Ureter (tissue), 1 donor: ENCODE data around the gene FBLN5. TPM values are rescaled to one million over a fixed set of nuclear protein-coding genes. Genes with fewer than 3 reads are reported as not detected.
A peak's percentile ranks its signal among the peaks of the same experiment; 100 is the strongest.
"Not testable (repeated sequence)": the region's sequence is repeated elsewhere in the genome, so short reads cannot be mapped to it uniquely, and the experiment has no call there.

Experiments used
- DNase-seq: peaks from one replicate; pipeline ENCODE4 v3.0.0-alpha.2; 2020; ENCODE audit warnings: low spot score
- total RNA-seq: library from RNA; stranded (reverse); gene quantifications from one replicate; pipeline ENCODE4 v1.2.4, GENCODE V29; 2023
- donor health status: DM: yes; HTN: yes; CAD: no.

The FBLN5 gene
- total RNA-seq, 1 donor from 2014 or later, result 39.4 TPM

DNA sequence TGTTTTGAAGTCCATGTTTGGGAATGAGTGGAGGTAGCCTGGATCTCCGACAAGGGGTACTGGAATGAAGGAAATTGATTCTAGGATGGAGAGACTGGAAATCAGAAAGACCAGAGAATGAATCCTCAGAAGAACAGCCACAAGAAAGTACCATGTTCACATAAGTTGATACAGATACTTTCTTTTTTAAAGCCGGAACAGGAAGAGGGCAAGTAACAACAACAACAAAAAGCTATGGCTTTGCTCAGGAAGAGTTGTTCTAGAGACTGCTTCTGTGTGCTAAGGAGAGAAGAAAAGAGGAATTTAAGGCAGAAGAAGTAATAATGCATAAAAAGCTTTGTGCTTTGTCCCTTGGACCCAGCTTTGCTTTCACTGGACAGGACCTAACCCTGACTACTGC lies 86.4 kb downstream of the FBLN5 start:
- no peak for DNase-seq

DNA sequence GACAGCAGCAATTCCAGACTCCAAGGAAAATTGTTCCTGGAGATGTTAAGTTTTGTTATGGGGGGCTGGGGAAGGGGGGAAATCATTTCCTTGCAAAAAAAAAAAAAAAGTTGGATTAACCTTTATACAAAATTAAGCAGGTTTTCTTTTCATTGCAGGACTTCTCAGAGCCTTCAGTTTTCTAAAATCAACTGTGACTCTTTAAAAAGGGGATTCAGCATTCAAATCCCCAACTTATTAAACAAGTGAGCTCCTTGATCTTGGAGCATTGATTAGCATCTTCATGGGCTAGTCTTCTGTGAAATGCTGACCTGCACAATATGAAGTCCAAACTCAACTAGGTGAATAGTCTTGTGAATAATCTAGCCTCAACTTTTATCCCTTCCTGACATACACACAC lies 87.3 kb downstream of the FBLN5 start:
- no peak for DNase-seq

DNA sequence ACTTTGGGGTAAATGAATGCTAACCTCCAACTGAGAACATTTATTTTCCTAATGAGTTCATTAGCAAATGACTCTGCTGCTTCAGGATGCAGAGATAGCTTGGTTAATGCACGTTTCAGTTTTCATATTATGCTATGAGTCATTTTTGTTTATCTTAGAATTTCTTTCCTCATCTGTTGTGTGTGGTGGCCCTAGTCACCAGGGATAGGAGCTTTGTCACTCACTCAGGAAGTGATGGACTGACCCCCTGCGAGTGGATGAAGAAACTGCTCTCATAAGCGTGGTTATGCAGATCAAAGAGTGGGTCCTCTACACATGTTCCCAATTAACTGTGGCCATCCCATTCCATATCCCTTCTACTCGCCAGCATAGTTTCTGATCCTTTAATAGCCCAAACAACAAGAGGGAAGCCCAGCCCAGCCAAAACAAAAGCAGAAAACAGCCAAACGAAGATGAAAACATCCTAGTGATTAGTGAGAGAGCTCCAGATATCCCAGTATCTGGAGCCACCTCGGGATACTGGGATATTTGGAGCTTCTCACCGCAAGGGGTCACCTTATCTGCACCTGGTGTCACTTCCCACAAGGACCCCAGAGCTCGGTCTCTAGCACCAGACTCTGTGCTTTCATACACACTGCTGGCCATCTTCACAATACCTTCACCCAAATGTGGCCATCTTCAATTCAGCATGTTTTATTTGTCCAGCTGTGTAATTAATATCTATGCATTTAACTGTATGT lies 88.8 kb downstream of the FBLN5 start:
- DNase-seq, result peak; percentile 58

DNA sequence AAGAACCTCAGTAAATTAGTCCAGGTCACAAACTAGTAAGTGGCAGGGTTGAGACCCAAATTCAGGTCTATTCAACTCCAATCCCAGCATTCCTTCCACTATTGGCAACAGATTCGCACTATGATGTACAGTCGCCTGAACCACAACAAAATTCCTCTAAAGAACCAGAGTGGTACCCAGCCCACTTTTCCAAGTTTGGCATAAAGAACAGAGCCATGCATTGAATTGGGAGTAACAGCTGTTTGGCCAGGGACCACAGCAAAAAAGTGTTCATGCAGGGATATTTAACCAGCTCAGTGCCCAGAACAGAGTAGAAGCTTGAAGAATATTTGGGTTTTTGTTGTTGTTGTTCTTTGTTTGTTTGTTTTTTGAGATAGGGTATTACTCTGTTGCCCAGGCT lies 89.9 kb downstream of the FBLN5 start:
- DNase-seq, result no peak

DNA sequence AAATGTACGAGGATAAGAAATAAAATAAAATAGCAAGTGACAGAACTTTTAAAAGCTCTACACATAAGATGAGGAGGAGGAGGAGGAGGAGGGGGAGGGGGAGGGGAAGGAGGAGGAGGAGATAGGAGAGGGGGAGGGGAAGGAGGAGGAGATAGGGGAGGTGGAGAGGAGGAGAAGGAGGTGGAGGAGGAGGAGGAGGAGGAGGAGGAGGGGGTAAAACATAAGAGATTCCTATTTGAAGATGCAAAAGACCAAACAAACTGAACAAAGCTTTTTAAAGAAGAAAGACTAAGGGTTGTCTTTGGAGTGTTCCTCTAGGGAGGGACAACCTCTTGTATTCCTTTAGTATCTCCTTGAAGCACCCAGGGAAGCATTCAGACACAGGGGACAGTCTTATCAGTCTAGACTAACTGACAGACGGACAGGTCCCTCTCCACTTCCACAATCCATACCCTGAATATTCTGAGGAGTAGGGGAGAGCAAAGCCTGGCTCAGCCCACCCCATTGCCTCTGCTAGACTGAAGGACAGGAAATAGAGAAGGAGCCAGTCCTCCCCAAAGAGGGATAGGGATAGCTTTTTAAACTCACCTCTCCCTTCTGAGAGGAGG lies 93.1 kb downstream of the FBLN5 start:
- no peak for DNase-seq

DNA sequence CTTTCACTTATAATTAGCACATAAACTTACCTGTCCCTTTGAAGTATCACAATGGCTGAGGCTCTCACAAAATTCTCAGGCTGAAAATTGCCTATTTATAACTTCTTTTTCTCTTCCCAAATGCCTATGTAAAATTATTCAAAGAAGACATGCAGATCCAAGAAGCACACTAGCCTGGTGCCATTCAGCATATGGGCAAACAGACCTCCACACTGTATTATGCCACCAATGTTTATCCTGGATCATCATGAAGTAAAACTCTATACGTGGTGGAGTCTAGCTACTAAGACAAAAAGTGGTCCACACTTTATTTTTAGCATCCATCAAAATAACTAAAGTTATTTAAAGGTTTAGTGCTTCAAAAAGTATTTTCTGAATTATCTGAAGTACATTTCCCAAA lies 95.9 kb downstream of the FBLN5 start:
- DNase-seq, result no peak

DNA sequence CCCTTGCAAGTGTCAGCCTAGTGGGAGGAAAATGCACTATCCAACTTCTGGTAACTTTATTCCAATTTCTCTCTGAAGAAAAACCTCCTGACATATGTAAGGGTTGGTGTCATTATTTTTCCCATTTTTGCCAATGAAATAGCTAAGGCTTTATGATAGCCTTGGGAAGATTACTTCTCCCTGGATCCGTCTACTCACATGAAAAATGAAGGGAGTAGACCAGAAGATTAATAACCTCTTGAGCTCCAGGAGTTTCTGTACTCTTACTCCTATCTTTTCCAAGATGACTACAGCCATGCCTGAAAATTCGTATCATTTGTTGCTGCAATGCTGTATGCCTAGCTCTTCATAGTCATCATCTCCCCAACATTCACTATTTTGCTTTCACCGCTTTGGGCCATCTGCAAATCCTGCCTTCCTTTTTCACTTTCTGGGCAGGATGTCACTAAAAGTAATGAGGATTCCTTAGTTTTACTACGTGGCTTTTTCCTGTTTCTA lies 98.9 kb downstream of the FBLN5 start:
- no peak for DNase-seq

DNA sequence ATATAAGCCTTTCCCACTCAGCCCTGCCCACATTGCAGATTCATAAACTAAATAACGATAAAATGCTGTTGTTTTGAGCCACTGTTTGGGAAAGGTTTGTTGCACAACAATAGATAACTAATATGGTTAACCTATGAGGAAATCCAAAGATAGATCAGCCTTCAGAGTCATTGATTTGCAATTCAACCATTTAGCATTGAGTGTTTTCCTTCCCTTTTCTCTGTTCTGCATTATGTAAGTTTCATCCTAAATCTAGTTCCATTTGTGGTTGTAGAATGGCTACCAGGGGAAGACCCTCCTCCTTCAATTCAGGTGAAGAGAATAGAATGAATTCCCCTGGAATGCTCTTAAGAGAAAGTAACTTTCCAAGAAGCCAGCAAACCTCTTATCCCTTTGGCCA lies 99.8 kb downstream of the FBLN5 start:
- DNase-seq, result no peak

DNA sequence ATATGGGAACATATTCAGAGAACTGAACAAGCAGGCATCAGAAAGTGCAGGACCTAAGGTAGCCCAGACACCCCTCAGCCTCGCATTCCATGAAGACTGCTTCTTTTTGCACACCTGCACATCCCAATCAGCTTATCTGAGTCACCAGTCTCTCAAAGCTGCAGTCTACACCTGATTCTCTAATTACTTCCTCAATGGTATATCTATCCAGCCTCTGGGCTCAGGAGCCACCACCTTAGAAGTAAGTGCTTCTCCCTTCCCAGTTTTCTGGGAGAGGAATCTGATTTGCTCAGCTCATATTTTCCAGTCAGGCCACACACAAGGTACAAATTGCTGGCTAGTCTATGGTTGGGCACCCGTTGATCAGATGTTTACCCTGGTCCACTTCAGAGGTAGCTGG lies 101.8 kb downstream of the FBLN5 start:
- DNase-seq, result no peak

DNA sequence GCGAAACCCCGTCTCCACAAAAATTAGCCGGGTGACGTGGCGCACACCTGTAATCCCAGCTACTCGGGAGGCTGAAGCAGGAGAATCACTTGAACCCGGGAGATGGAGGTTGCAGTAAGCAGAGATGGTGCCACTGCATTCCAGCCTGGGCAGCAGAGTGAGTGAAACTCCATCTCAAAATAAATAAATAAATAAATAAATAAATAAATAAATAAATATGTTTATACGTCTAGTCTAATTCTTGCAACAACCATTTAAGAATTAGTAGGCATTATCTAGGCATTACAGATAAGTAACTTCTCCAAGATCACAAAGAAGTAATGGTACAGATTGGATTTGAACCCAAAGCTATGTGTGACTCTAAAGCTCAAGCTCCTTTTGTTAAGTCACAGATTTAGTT lies 102.4 kb downstream of the FBLN5 start:
- DNase-seq, result not testable (repeated sequence)

DNA sequence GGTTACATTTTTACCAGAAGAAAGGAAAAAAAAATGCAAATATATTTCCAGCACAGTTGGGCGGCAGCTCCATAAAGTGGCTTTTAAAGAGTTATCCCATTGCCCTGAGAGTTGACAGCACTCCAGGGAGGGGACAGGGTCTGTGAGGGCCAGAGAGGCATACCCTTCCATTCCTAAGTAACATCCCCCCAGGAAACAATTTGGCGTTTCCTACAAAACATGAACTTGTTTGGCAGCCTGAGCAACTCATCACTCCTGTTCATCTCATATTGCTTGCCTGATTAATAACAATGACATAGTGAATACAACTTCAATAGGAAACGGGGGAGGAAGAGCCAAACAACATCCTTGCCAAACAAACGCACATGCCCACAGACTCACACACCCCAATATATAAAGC lies 103.5 kb downstream of the FBLN5 start:
- no peak for DNase-seq

DNA sequence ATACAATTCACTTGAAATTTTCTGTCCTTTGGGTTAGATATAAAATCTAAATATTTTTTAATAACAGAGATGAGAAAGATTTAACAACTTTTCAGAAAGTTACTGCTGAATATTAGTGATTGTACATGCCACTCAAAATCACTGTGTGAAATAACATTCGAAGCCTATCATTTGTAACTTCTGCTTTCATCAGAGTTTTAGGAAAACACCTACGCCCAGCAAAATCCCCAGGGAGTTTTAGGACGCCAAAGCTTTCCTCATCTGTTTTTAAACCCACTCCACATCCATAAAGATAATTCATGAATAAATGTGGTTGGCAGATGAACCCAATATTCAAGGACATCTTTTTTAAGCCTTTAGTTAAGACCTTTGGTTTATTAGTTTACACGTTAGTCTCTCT lies 104.1 kb downstream of the FBLN5 start:
- DNase-seq, result no peak

DNA sequence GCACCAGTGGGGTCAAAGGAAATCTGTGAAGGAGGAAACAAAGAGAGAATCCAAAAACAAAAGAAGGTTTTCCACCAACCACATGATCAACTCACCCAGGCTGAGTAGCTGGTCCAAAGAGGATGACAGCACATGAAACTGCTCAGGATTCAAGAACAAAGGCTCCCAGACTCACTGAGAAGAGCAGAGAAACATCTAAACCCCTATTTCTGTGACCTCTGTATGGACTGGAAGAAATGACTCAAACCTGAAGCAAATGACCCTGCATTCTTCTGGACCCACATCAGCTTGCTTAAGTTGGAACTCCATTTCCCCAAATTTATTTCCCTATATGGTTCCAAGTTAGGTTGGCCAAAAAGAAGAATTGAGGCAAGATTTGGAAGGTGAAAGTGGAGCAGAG lies 106.4 kb downstream of the FBLN5 start:
- no peak for DNase-seq

DNA sequence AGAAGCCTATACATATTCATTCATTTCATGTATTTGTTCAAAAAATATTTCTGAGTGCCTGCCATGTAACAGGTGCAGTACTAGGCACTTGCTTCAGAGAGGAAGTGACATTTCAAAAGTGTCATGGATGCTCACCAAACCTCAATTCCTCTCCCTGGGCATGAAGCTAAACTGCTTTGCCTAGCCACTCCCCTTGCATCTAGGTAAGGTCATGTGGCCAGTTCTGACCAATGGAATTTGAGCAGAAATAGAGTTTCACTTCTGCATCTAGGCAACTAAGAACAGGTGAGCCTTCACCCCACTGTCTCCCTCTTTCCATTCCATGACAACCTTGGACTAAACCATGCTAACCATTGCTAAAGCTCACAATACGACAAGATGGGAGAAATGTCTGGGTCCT lies 107.7 kb downstream of the FBLN5 start:
- no peak for DNase-seq

DNA sequence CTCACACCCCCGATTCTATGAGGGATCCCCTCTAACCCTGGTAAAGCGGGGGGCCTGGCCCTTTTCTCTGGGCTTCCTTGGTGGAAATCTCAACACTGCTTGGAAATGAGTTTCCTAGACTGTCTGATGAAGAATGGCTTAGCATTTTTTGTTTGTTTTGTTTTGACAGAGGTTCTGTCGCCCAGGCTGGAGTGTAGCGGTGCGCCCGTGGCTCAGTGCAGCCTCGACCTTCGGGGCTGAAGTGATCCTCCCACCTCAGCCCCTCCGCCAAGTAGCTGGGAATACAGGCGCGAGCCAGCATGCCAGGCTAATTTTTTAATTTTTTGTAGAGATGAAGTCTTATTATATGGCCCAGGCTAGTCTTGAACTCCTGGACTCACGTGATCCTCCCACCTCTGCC lies 110.4 kb downstream of the FBLN5 start:
- no peak for DNase-seq

DNA sequence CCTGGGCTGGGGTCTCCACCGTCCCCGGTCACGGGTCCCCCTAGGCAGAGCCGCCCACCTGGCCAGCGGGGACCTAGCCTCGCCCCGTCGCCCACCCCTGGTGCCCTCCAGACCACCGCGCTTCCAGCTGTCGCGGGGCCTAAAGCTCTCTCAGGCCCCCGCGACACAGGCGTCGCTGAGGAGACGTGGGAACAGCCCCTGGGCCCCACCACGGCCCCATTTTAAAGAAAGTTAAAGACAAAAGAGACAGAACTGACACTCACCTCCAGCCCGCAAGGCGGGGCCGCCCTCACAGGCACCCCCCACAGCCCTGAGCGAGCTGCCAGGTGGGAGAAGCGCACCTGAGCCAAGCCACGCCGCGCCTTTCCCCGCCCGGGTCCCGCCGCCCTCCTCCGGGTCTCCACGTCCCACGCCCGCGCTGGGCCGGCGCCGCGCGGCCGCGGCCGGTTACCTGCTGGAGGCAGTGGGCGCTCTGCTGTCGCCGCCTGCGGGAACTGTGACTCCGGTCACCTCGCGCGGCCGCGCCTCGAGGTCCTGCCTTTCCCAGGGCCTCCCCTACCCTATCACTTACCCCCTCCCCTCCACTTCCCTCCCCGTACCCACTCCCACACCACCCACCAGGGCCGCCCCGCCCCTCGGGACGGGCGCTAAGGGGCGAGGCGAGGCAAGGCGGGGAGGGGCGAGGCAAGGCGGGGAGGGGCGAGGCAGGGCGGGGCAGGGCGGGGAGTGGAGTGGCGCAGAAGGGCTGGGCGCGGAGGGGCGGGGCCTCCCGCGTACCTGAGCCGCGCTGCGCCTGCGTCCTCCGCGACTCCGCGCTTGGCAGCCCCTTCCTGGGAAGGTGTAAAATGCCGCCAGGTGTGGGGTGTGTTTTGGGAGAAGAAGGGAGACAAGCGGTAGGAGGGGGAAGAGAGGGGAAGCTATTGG lies 111.3 kb downstream of the FBLN5 start:
- DNase-seq, result peak; percentile 87

DNA sequence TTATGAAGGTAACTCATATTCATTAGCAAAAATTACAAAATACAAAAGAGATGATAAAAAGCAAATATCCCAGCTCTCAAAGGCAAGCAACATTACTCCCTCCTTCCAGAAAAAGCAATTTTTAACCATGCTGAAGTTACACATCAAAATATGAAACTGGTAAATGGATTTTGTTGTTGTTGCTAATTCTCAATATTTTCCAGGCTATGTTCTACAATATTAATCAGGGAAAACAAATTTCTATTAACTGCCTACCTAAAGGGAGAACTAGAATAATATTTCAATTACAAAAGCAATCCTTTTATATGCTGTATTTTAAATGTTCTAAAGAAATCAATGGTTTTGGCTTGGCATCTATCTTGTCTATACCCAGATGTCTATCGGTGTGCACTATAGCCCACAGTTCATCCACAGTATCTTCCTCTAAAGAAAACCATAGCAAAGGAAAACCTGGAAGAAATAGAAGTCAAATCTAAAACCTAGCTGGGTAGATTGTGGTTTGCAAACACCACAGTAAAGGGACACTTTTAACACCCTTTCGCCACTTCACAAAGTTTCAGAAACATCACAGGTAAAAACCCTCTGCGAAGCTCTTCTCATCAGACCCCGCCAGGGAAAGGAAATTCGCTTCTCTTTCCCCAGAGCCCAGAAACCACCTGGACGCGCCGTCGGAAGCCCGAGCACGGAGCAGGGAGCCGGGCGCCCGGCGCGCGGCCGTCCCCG lies 112.1 kb downstream of the FBLN5 start:
- no peak for DNase-seq

DNA sequence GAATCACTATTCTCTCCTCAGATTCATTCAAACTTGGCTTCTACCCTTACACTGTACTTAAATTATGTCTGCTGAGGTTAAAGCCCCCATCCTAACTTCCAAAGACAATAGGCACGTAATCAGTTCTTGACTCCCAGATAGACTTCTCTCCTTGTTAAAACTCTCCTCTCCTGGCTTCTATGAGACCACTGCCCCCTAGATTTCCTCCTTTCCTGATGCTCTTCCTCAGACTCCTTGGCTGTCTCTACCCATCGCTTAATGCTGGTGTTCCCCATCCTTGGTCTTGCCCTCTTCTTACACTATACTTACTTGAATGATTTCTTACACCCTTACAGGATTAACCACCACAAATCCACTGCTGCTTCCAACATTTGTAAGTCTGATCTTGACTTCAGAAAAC lies 112.9 kb downstream of the FBLN5 start:
- no peak for DNase-seq

DNA sequence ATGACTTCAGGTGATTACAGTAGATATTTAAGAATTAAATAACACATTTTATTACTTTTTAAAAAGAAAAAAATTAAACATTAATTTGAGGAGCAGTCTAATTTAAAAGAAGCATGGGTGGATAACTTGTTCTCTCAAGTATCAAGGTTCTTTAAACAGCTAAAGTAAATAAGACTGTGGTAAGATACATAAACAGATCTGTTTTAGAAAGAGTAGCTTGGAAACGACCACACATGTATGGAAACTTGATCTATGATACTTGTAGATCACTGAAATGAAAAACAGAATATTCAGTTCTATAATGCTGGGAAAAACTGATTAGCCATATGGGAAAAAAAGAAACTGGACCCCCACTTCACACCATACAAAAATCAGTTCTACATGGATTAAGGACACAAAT lies 116.2 kb downstream of the FBLN5 start:
- no peak for DNase-seq

DNA sequence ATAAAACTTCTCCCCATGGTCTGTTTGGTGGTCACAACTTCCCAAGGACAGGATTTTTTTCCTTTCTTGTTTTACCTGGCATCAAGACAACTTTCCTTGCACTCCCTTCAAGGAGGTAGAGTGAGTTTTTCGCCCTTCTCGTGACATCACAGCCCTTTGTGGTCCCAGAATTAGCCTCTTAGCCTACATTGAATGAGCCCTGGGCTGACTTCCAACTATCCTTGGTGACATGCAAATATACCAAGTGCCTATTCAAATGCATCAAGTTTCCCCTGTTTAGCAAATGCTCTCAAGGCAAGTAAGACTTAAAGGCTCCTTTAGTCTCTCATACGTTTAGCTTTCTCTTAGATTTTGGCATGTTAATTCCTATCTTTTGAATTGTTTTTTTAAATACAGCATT lies 116.7 kb downstream of the FBLN5 start:
- DNase-seq, result peak; percentile 50

DNA sequence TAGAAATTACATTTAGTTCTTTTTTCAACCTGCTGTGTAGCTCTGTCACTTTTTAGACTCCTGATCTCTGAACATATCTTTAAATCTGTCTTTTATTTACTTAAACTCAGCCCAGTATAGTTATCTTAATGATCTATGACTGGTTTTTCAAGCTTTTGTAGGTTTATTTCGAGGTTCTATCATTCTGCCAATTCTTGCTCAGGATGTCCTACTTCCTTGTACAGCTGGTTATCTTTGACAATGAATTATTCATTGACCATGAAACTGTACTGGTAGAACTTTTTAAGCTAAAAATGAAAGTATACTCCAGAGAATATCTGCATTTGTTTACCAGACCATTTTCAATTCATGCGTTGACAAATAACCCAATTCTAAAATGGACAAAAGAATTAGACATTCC lies 118.0 kb downstream of the FBLN5 start:
- DNase-seq, result no peak

DNA sequence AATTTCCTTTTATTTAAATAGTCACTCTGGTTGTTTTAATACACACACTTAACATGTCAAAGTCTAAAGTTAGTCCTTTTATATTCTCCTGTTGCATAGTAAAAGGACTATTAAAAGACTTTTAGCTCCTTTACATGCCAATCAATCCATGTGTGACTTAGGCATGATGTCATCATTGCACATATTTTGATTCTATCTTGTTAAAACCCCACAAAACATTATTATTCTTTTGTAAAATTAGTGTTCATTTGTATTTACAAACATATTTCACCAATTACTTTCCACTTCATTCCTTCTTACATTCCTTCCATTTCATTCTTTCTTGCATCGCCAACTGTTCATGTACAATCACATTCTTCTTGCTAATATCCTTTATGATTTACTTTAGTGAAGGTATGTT lies 119.7 kb downstream of the FBLN5 start:
- DNase-seq, result no peak
